ENCODE data around the gene XYLT1. TPM values are rescaled to one million over a fixed set of nuclear protein-coding genes. Genes with fewer than 3 reads are reported as not detected.

Gene XYLT1
- total RNA-seq, 1 experiment from 2014 or later: 12.5 TPM

DNA sequence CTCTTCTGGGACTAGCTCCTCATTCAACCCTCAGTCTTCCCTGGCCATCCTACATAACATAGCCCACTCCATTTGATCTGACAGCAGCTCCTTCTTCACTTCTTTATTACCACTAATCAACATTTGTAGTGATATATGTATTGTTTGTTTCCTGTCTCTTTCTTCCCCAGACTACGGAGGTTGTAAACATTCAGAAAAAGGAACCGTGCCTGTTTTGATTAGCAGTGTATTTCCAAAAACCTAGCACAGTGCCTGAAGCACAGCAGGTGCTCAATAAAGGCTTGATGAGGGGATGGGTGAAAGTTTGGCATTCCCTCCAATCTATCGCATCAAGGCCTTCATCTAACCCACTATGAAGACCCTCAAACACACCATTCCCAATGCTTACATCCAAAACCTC, 150.8 kb downstream of the XYLT1 start:
- no peaks in the 10 kb centered on the region for H3K36me3 Mint-ChIP-seq (ENCODE audit: insufficient read depth, unreplicated experiment)
- no peak overlapping the region for H3K4me3 Mint-ChIP-seq (ENCODE audit: unreplicated experiment)
- H3K27ac Mint-ChIP-seq (ENCODE audit: unreplicated experiment): no peak overlapping the region
- Histone ChIP-seq H3K9me3 (no peaks in the 10 kb centered on the region), H3K27me3 (replicated peaks; ENCODE audit: control insufficient read depth, insufficient read depth, low read length) (no peaks in the 10 kb centered on the region), H3K36me3 (ENCODE audit: control insufficient read depth, insufficient read depth, low read length) (no peaks in the 10 kb centered on the region), H3K4me3 (ENCODE audit: low read depth, low read length) (no peak overlapping the region), H3K4me1 (no peaks in the 10 kb centered on the region)
- H3K9me3 Mint-ChIP-seq (ENCODE audit: unreplicated experiment): no peaks in the 10 kb centered on the region
- CTCF ChIA-PET: no interaction called here
- POLR2A ChIA-PET: no interaction called here
- TF ChIP-seq, protein P1, sequence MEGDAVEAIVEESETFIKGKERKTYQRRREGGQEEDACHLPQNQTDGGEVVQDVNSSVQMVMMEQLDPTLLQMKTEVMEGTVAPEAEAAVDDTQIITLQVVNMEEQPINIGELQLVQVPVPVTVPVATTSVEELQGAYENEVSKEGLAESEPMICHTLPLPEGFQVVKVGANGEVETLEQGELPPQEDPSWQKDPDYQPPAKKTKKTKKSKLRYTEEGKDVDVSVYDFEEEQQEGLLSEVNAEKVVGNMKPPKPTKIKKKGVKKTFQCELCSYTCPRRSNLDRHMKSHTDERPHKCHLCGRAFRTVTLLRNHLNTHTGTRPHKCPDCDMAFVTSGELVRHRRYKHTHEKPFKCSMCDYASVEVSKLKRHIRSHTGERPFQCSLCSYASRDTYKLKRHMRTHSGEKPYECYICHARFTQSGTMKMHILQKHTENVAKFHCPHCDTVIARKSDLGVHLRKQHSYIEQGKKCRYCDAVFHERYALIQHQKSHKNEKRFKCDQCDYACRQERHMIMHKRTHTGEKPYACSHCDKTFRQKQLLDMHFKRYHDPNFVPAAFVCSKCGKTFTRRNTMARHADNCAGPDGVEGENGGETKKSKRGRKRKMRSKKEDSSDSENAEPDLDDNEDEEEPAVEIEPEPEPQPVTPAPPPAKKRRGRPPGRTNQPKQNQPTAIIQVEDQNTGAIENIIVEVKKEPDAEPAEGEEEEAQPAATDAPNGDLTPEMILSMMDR (IDR thresholded peaks at IDR 0.05; ENCODE audit: insufficient read depth in 1 of 2, low read depth in 1 of 2, low read length in 1 of 2, severe bottlenecking in 1 of 2, unreplicated experiment in 1 of 2): no peak
- no TSS peak for BruUV-seq (replicated peaks)
- no peak for DNase-seq
- H3K4me1 Mint-ChIP-seq (ENCODE audit: low read depth, unreplicated experiment): peaks cover 13% of the 10 kb centered on the region
- intact Hi-C loops (cut with micrococcal nuclease; ENCODE audit: unreplicated experiment): no loop called here
- H3K27me3 Mint-ChIP-seq (ENCODE audit: insufficient read depth, unreplicated experiment): no peaks in the 10 kb centered on the region

GRCh38 chr16:17318238-17318637, 152.5 kb downstream of the XYLT1 start:
- Mint-ChIP-seq H3K27me3 (ENCODE audit: insufficient read depth, unreplicated experiment) (no peaks in the 10 kb centered on the region), H3K27ac (ENCODE audit: unreplicated experiment) (no peak overlapping the region), H3K9me3 (ENCODE audit: unreplicated experiment) (no peaks in the 10 kb centered on the region), H3K4me3 (ENCODE audit: unreplicated experiment) (no peak overlapping the region), H3K4me1 (ENCODE audit: low read depth, unreplicated experiment) (peaks cover 13% of the 10 kb centered on the region), H3K36me3 (ENCODE audit: insufficient read depth, unreplicated experiment) (no peaks in the 10 kb centered on the region)
- CTCF ChIA-PET: no interaction called here
- TF ChIP-seq, protein P1 (IDR thresholded peaks at IDR 0.05; ENCODE audit: insufficient read depth in 1 of 2, low read depth in 1 of 2, low read length in 1 of 2, severe bottlenecking in 1 of 2, unreplicated experiment in 1 of 2): no peak
- no peaks in the 10 kb centered on the region for H3K4me1 ChIP-seq
- no peaks in the 10 kb centered on the region for H3K27me3 ChIP-seq (replicated peaks; ENCODE audit: control insufficient read depth, insufficient read depth, low read length)
- H3K4me3 ChIP-seq (ENCODE audit: low read depth, low read length): no peak overlapping the region
- no peaks in the 10 kb centered on the region for H3K9me3 ChIP-seq
- H3K36me3 ChIP-seq (ENCODE audit: control insufficient read depth, insufficient read depth, low read length): no peaks in the 10 kb centered on the region
- intact Hi-C loops (cut with micrococcal nuclease; ENCODE audit: unreplicated experiment): no loop called here
- POLR2A ChIA-PET: no interaction called here
- no TSS peak for BruUV-seq (replicated peaks)
- DNase-seq: no peak

- intact Hi-C loops (cut with micrococcal nuclease; ENCODE audit: unreplicated experiment): no loop called here
- H3K27me3 Mint-ChIP-seq (ENCODE audit: insufficient read depth, unreplicated experiment): no peaks in the 10 kb centered on the region
- BruUV-seq (replicated peaks): no TSS peak
- H3K4me1 Mint-ChIP-seq (ENCODE audit: low read depth, unreplicated experiment): peaks cover 13% of the 10 kb centered on the region
- H3K36me3 Mint-ChIP-seq (ENCODE audit: insufficient read depth, unreplicated experiment): no peaks in the 10 kb centered on the region
- H3K4me1 ChIP-seq: no peaks in the 10 kb centered on the region
- no peaks in the 10 kb centered on the region for H3K36me3 ChIP-seq (ENCODE audit: control insufficient read depth, insufficient read depth, low read length)
- ChIA-PET CTCF (no interaction called here), POLR2A (no interaction called here)
- no peaks in the 10 kb centered on the region for H3K27me3 ChIP-seq (replicated peaks; ENCODE audit: control insufficient read depth, insufficient read depth, low read length)
- no peaks in the 10 kb centered on the region for H3K9me3 ChIP-seq
- DNase-seq: no peak
- H3K4me3 Mint-ChIP-seq (ENCODE audit: unreplicated experiment): no peak overlapping the region
- H3K27ac Mint-ChIP-seq (ENCODE audit: unreplicated experiment): no peak overlapping the region
- no peak overlapping the region for H3K4me3 ChIP-seq (ENCODE audit: low read depth, low read length)
- no peaks in the 10 kb centered on the region for H3K9me3 Mint-ChIP-seq (ENCODE audit: unreplicated experiment)
- TF ChIP-seq, protein P1 (IDR thresholded peaks at IDR 0.05; ENCODE audit: insufficient read depth in 1 of 2, low read depth in 1 of 2, low read length in 1 of 2, severe bottlenecking in 1 of 2, unreplicated experiment in 1 of 2): no peak
Observed at GRCh38 chr16:17316005-17316404, 154.8 kb downstream of the XYLT1 start.
